WERI-Rb-1 (cell line): Measurements from ENCODE around the gene HTD2.

Experiments used
- DNase-seq: peaks from one replicate; pipeline ENCODE4 v3.0.0-alpha.2; 2020
- H3K27ac ChIP-seq: fragments of 250-450 bp; sonication (Bioruptor Pico); 2 replicates; pipeline ENCODE4 v1.5.1; 2020; ENCODE audit warnings: mild to moderate bottlenecking, moderate library complexity
- H3K27me3 ChIP-seq: fragments of 250-450 bp; sonication (Bioruptor Pico); 2 replicates; pipeline ENCODE4 v1.5.1; 2021; ENCODE audit warnings: mild to moderate bottlenecking, low read depth, moderate library complexity; ENCODE audit not compliant: insufficient read depth, severe bottlenecking
- H3K36me3 ChIP-seq: fragments of 250-450 bp; sonication (Bioruptor Pico); 2 replicates; pipeline ENCODE4 v1.5.1; 2020; ENCODE audit warnings: mild to moderate bottlenecking, moderate library complexity
- H3K4me3 ChIP-seq: 2 replicates; pipeline ENCODE4 v1.5.1; 2011; ENCODE audit warnings: low read depth, mild to moderate bottlenecking, control low read depth, low read length
- H3K9me3 ChIP-seq: fragments of 250-450 bp; sonication (Bioruptor Pico); 2 replicates; pipeline ENCODE4 v1.5.1; 2021; ENCODE audit warnings: mild to moderate bottlenecking, moderate library complexity; ENCODE audit not compliant: severe bottlenecking
- CTCF ChIP-seq: IDR thresholded peaks from 2 replicates; pipeline ENCODE4 v1.5.1; 2011; ENCODE audit warnings: low read depth, mild to moderate bottlenecking, control low read depth, inconsistent platforms, low read length

Gene HTD2

GRCh38 chr3:58299075-58299474, 7.2 kb upstream of the HTD2 start:
- no peak for DNase-seq
- TF ChIP-seq CTCF: no peak
- Histone ChIP-seq H3K27me3 (no peaks in the 10 kb centered on the region), H3K4me3 (no peak overlapping the region), H3K36me3 (no peaks in the 10 kb centered on the region), H3K27ac (no peak overlapping the region), H3K9me3 (no peaks in the 10 kb centered on the region)

- Histone ChIP-seq H3K36me3 (no peaks in the 10 kb centered on the region), H3K9me3 (no peaks in the 10 kb centered on the region), H3K27me3 (no peaks in the 10 kb centered on the region), H3K27ac (no peak overlapping the region), H3K4me3 (no peak overlapping the region)
- 0 out of 2 replicates have a peak, but pooled peaks have one; percentile 20 for TF ChIP-seq CTCF
- no peak for DNase-seq
These were observed 6.3 kb upstream of the HTD2 start for GRCh38 chr3:58299839-58300516.

GRCh38 chr3:58307639-58308215, 1.4 kb downstream of the HTD2 start:
- peak overlapping the region; percentile 79 for H3K4me3 ChIP-seq
- H3K27ac ChIP-seq: no peak overlapping the region
- DNase-seq: peak; percentile 37
- no peaks in the 10 kb centered on the region for H3K9me3 ChIP-seq
- peak; percentile 17; the same call in 1 of the 2 replicates for TF ChIP-seq CTCF
- no peaks in the 10 kb centered on the region for H3K27me3 ChIP-seq
- peaks cover 50% of the 10 kb centered on the region for H3K36me3 ChIP-seq

GRCh38 chr3:58308728-58309127, 2.4 kb downstream of the HTD2 start:
- H3K27me3 ChIP-seq: no peaks in the 10 kb centered on the region
- DNase-seq: no peak
- H3K36me3 ChIP-seq: peaks cover 60% of the 10 kb centered on the region
- no peak overlapping the region for H3K4me3 ChIP-seq
- no peak for TF ChIP-seq CTCF
- H3K9me3 ChIP-seq: no peaks in the 10 kb centered on the region
- H3K27ac ChIP-seq: no peak overlapping the region

- TF ChIP-seq CTCF: no peak
- no peak overlapping the region for H3K27ac ChIP-seq
- peaks cover 51% of the 10 kb centered on the region for H3K36me3 ChIP-seq
- no peak for DNase-seq
- H3K9me3 ChIP-seq: no peaks in the 10 kb centered on the region
- no peaks in the 10 kb centered on the region for H3K27me3 ChIP-seq
- H3K4me3 ChIP-seq: no peak overlapping the region
These were observed 11.5 kb downstream of the HTD2 start for GRCh38 chr3:58317811-58318210.
